WTC11 (cell line): Measurements from ENCODE around the gene ZEB2.

ENCODE experiments used
- CTCF ChIP-seq: fragments of 200-600 bp; IDR thresholded peaks from 2 replicates; pipeline ENCODE4 v1.8.0; 2022; ENCODE audit warnings: antibody characterized with exemption
- KAT7 ChIP-seq: sonication (generic); formaldehyde crosslinking; IDR thresholded peaks from 2 replicates; pipeline ENCODE4 v1.8.1; 2023; ENCODE audit warnings: missing genetic modification reagents, mild to moderate bottlenecking, borderline replicate concordance
- NR1H2 ChIP-seq: sonication (generic); formaldehyde crosslinking; IDR thresholded peaks from 2 replicates; pipeline ENCODE4 v1.9.0; 2021; ENCODE audit warnings: mild to moderate bottlenecking, moderate library complexity, missing genetic modification reagents
- SMAD4 ChIP-seq: sonication (generic); formaldehyde crosslinking; IDR thresholded peaks from 2 replicates; pipeline ENCODE4 v1.8.0; 2022; ENCODE audit warnings: mild to moderate bottlenecking, missing genetic modification reagents
- ZNF232 ChIP-seq: sonication (generic); formaldehyde crosslinking; IDR thresholded peaks from 2 replicates; pipeline ENCODE4 v1.8.0; 2022; ENCODE audit warnings: mild to moderate bottlenecking, missing genetic modification reagents
- ZNF317 ChIP-seq: sonication (generic); formaldehyde crosslinking; IDR thresholded peaks from 2 replicates; pipeline ENCODE4 v1.8.1; 2023; ENCODE audit warnings: low read depth, mild to moderate bottlenecking, moderate library complexity, missing genetic modification reagents, borderline replicate concordance

GRCh38 chr2:144370937-144371584 is 148.9 kb downstream of the ZEB2 start:
- TF ChIP-seq NR1H2 = no peak
- TF ChIP-seq KAT7 = no peak
- no peak for TF ChIP-seq ZNF232 (CRISPR knock-in tag)
- no peak for TF ChIP-seq SMAD4 (CRISPR knock-in tag)
- TF ChIP-seq CTCF = no peak
- no peak for TF ChIP-seq ZNF317
